B cell (primary cell): ENCODE data around the gene CDK19.

Source experiments
- CTCF ChIP-seq: fragments of 200-600 bp; IDR thresholded peaks from one replicate; pipeline ENCODE4 v1.8.0; 2022; ENCODE audit warnings: antibody characterized with exemption, mild to moderate bottlenecking
- EZH2 ChIP-seq: IDR thresholded peaks from 2 replicates; pipeline ENCODE4 v1.6.1; 2012; ENCODE audit warnings: borderline replicate concordance, low read depth, mild to moderate bottlenecking, moderate library complexity, low read length; ENCODE audit not compliant: insufficient read depth, poor library complexity, severe bottlenecking

DNA sequence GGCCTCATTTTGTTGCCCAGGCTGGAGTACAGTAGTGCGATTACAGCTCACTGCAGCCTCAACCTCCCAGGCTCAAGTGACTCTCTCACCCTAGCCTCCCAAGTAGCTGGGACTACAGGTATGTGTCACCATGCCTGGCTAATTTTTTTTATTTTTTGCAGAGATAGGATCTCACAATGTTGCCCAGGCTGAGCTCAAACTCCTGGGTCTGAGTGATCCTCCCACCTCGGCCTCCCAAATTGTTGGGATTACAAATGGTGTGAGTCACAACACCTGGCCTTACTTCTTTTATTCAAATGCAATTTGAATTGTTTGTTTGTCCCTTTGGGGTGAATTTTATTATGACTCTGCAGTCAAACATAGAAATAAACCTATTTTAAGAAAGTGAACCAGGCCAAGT, 207.1 kb downstream of the CDK19 start:
- TF ChIP-seq EZH2 (no peak), CTCF (no peak)
